HCT116 (cell line): ENCODE measurements around the gene CTAGE9. TPM values are rescaled to one million over a fixed set of nuclear protein-coding genes. Genes with fewer than 3 reads are reported as not detected.

ENCODE experiments used
- ATAC-seq: fragments of 200-7000 bp; cut with Tn5 transposase; 2 replicates; pipeline ENCODE4 v1.9.1; 2020; ENCODE audit warnings: mild to moderate bottlenecking, moderate library complexity
- BruUV-seq: library from RNA; stranded (reverse); fragments of 400-500 nt; replicated peaks from 2 replicates; lab custom pipeline; 2021; lab: Mats Ljungman, UMichigan
- CTCF ChIA-PET: fragments of 300-600 bp; sonication (Branson Sonifier 250); formaldehyde crosslinking; loops from one replicate; lab custom pipeline; 2021; ENCODE audit warnings: antibody characterized with exemption; lab: Charles Lee
- POLR2A ChIA-PET: fragments of 300-600, 350-600 bp; sonication (Branson Sonifier 250); formaldehyde crosslinking; loops from one replicate; lab custom pipeline; 2021; ENCODE audit warnings: antibody characterized with exemption; lab: Charles Lee
- RAD21 ChIA-PET, 2 experiments: fragments of 300-600 bp; sonication (Branson Sonifier 250); formaldehyde crosslinking; loops; one replicate each; lab custom pipeline; 2023; ENCODE audit warnings: low total read pairs in 2 of 2; ENCODE audit not compliant: uncharacterized antibody in 2 of 2, unreplicated experiment in 2 of 2, low non-redundant PET in 1 of 2; lab: Charles Lee
- DNase-seq: peaks from one replicate; pipeline ENCODE4 v3.0.0-alpha.2; 2010; ENCODE audit warnings: low read depth, low spot score
- H2AFZ ChIP-seq: fragments of 200-600 bp; shearing (Covaris generic), sonication (generic); 2 replicates; pipeline ENCODE4 v1.6.1; 2017; ENCODE audit warnings: low read depth, mixed run types, mixed read lengths, antibody characterized with exemption, low read length; ENCODE audit not compliant: poor library complexity, severe bottlenecking
- H3K27ac ChIP-seq: 2 replicates; pipeline ENCODE4 v1.5.1; 2012; ENCODE audit warnings: low read depth, low read length
- H3K27me3 ChIP-seq: fragments of 200-600 bp; sonication (generic); 2 replicates; pipeline ENCODE4 v1.6.1; 2016; ENCODE audit warnings: mixed run types, low read length, mixed read lengths; ENCODE audit not compliant: insufficient read depth
- H3K36me3 ChIP-seq, 2 experiments: fragments of 200-500 bp in 1 of 2; fragments of 200-600 bp in 1 of 2; sonication (Bioruptor generic) in 1 of 2; sonication (generic) in 1 of 2; 2 replicates each; pipeline versions ENCODE4 v1.5.1 to v1.6.1; 2014 to 2016; ENCODE audit warnings: low read length in 2 of 2, inconsistent platforms in 1 of 2, mixed read lengths in 1 of 2, mixed run types in 1 of 2; ENCODE audit not compliant: insufficient read depth in 2 of 2, control insufficient read depth in 1 of 2
- H3K4me1 ChIP-seq, 2 experiments: fragments of 200-600 bp in 1 of 2; sonication (generic) in 1 of 2; 2 replicates each; pipeline versions ENCODE4 v1.5.1 to v1.6.1; 2012 to 2017; ENCODE audit warnings: low read length in 2 of 2, inconsistent platforms in 1 of 2, mild to moderate bottlenecking in 1 of 2, mixed read lengths in 1 of 2, mixed run types in 1 of 2, moderate library complexity in 1 of 2; ENCODE audit not compliant: insufficient read depth in 2 of 2, control insufficient read depth in 1 of 2
- H3K4me2 ChIP-seq: fragments of 200-600 bp; sonication (generic); 2 replicates; pipeline ENCODE4 v1.6.1; 2017; ENCODE audit warnings: mixed run types, low read length, mixed read lengths
- H3K4me3 ChIP-seq, 2 experiments: fragments of 200-600 bp in 1 of 2; sonication (generic) in 1 of 2; replicated peaks in 1 of 2; 2 replicates each; pipeline ENCODE4 v1.5.1; 2011 to 2016; ENCODE audit warnings: low read length in 2 of 2, control low read depth in 1 of 2, low read depth in 1 of 2, mild to moderate bottlenecking in 1 of 2, mixed read lengths in 1 of 2, mixed run types in 1 of 2
- H3K79me2 ChIP-seq: fragments of 200-600 bp; sonication (generic); 2 replicates; pipeline ENCODE4 v1.6.1; 2017; ENCODE audit warnings: mild to moderate bottlenecking, mixed run types, low read length, moderate library complexity, mixed read lengths; ENCODE audit not compliant: insufficient read depth
- H3K9ac ChIP-seq: fragments of 200-600 bp; sonication (generic); 2 replicates; pipeline ENCODE4 v1.6.1; 2016; ENCODE audit warnings: low read length, mixed read lengths
- H3K9me2 ChIP-seq: fragments of 200-600 bp; sonication (generic), shearing (Covaris generic); 2 replicates; pipeline ENCODE4 v1.6.1; 2017; ENCODE audit warnings: mixed run types, mild to moderate bottlenecking, moderate library complexity; ENCODE audit not compliant: insufficient read depth
- H3K9me3 ChIP-seq, 2 experiments: fragments of 200-500 bp in 1 of 2; fragments of 200-600 bp in 1 of 2; sonication (Bioruptor generic) in 1 of 2; sonication (generic) in 1 of 2; 2 replicates each; pipeline ENCODE4 v1.6.1; 2014 to 2017; ENCODE audit warnings: low read length in 2 of 2, mixed read lengths in 2 of 2, inconsistent platforms in 1 of 2, low read depth in 1 of 2, mild to moderate bottlenecking in 1 of 2, mixed run types in 1 of 2, moderate library complexity in 1 of 2; ENCODE audit not compliant: control insufficient read depth in 1 of 2, insufficient read depth in 1 of 2
- H4K20me1 ChIP-seq: fragments of 200-600 bp; sonication (generic), shearing (Covaris generic); 2 replicates; pipeline ENCODE4 v1.6.1; 2017; ENCODE audit warnings: mixed run types, mild to moderate bottlenecking, moderate library complexity; ENCODE audit not compliant: insufficient read depth
- CBX3 ChIP-seq: IDR thresholded peaks from 2 replicates; pipeline ENCODE4 v1.6.1; 2012; ENCODE audit warnings: low read depth
- CTCF ChIP-seq, 3 experiments: fragments of 200-600 bp in 1 of 3; sonication (generic) in 1 of 3; IDR thresholded peaks in 2 of 3; conservative IDR thresholded peaks in 1 of 3; 2 replicates each; pipeline ENCODE4 v1.5.1; 2012 to 2017; ENCODE audit warnings: low read depth in 2 of 3, low read length in 2 of 3, antibody characterized with exemption in 1 of 3, borderline replicate concordance in 1 of 3, control low read depth in 1 of 3, mild to moderate bottlenecking in 1 of 3, mixed read lengths in 1 of 3, mixed run types in 1 of 3, moderate library complexity in 1 of 3; ENCODE audit not compliant: insufficient read depth in 1 of 3
- EZH2 ChIP-seq: fragments of 200-600 bp; sonication (generic); IDR thresholded peaks from 2 replicates; pipeline ENCODE4 v1.6.1; 2017; ENCODE audit warnings: antibody characterized with exemption, mixed run types
- FOSL1 ChIP-seq: IDR thresholded peaks from 2 replicates; pipeline ENCODE4 v1.6.1; 2012; ENCODE audit warnings: low read depth
- JUND ChIP-seq: IDR thresholded peaks from 2 replicates; pipeline ENCODE4 v1.6.1; 2012
- MAX ChIP-seq: IDR thresholded peaks from 2 replicates; pipeline ENCODE4 v1.6.1; 2012
- POLR2A ChIP-seq: IDR thresholded peaks from 2 replicates; pipeline ENCODE4 v1.7.0; 2011; ENCODE audit warnings: borderline replicate concordance; ENCODE audit not compliant: insufficient read depth, insufficient read length; ENCODE audit errors: extremely low read depth
- RAD21 ChIP-seq: IDR thresholded peaks from 2 replicates; pipeline ENCODE4 v1.6.1; 2012; ENCODE audit warnings: low read depth, mild to moderate bottlenecking
- REST ChIP-seq: IDR thresholded peaks from 2 replicates; pipeline ENCODE4 v1.6.1; 2012; ENCODE audit warnings: low read depth
- ZBTB33 ChIP-seq: IDR thresholded peaks from 2 replicates; pipeline ENCODE4 v1.6.1; 2011; ENCODE audit warnings: mild to moderate bottlenecking, low read length, moderate library complexity; ENCODE audit not compliant: insufficient replicate concordance; ENCODE audit errors: extremely low read depth
- ZFX ChIP-seq: fragments of 450-650 bp; IDR thresholded peaks from 2 replicates; pipeline ENCODE4 v1.6.1; 2017
- intact Hi-C: fragments of 100-400 bp; cut with micrococcal nuclease; formaldehyde crosslinking; loops from 2 replicates; pipeline ENCODE4 v1.10.0; 2022
- total RNA-seq: library from RNA; stranded (reverse); gene quantifications from one replicate; pipeline ENCODE4 v1.2.1, GENCODE V29; 2021; ENCODE audit not compliant: unreplicated experiment

Gene CTAGE9
- total RNA-seq, 1 experiment from 2014 or later, result not detected

GRCh38 chr6:131721161-131721560 lies 10.3 kb upstream of the CTAGE9 start:
- ChIA-PET POLR2A (no interaction called here), CTCF (no interaction called here), RAD21 (no interaction called here)
- no peak overlapping the region for H3K27ac ChIP-seq
- no peaks in the 10 kb centered on the region for H3K4me1 ChIP-seq
- intact Hi-C loops, result no loop called here
- TF ChIP-seq JUND, result no peak
- TF ChIP-seq FOSL1, result no peak
- no peak for TF ChIP-seq RAD21
- no peak for TF ChIP-seq CBX3
- no peak for TF ChIP-seq EZH2
- no peak for TF ChIP-seq POLR2A
- TF ChIP-seq, all 23 proteins: peak for 0
- H3K36me3 ChIP-seq, result no peaks in the 10 kb centered on the region
- H4K20me1 ChIP-seq, result no peaks in the 10 kb centered on the region
- DNase-seq, result no peak
- no TSS peak for BruUV-seq
- no peak overlapping the region for H3K4me3 ChIP-seq
- no peak overlapping the region for H2AFZ ChIP-seq
- H3K79me2 ChIP-seq, result no peaks in the 10 kb centered on the region
- H3K9ac ChIP-seq, result no peak overlapping the region
- H3K9me3 ChIP-seq, result no peaks in the 10 kb centered on the region
- no peak for ATAC-seq
- H3K4me2 ChIP-seq, result no peak overlapping the region
- H3K9me2 ChIP-seq, result no peaks in the 10 kb centered on the region
- no peaks in the 10 kb centered on the region for H3K27me3 ChIP-seq

- POLR2A ChIA-PET, result interaction anchor here (0.8 kb wide), 1 partner anchor 11 kb away, joined by 3 read pairs; no protein-coding TSS in a partner anchor
- Histone ChIP-seq H3K9me3 (no peaks in the 10 kb centered on the region), H2AFZ (no peak overlapping the region), H3K36me3 (no peaks in the 10 kb centered on the region), H3K9ac (no peak overlapping the region), H3K4me2 (no peak overlapping the region), H3K27ac (no peak overlapping the region), H3K9me2 (no peaks in the 10 kb centered on the region), H3K4me1 (no peaks in the 10 kb centered on the region), H3K79me2 (no peaks in the 10 kb centered on the region), H3K27me3 (no peaks in the 10 kb centered on the region), H3K4me3 (no peak overlapping the region), H4K20me1 (no peaks in the 10 kb centered on the region)
- BruUV-seq, result no TSS peak
- RAD21 ChIA-PET, result no interaction called here
- intact Hi-C loops, result no loop called here
- DNase-seq (no peak), ATAC-seq (no peak)
- CTCF ChIA-PET, result no interaction called here
- TF ChIP-seq RAD21 (no peak), FOSL1 (no peak), CBX3 (no peak), ZFX (no peak), CTCF (IDR thresholded peaks at IDR 0.05 in 2 of 3, conservative IDR thresholded peaks at IDR 0.05 in 1 of 3; ENCODE audit: borderline replicate concordance in 1 of 3, insufficient read depth in 1 of 3, low read depth in 2 of 3, low read length in 2 of 3) (no peak), EZH2 (no peak), ZBTB33 (no peak), MAX (no peak), REST (no peak)
These were observed 7.2 kb upstream of the CTAGE9 start for GRCh38 chr6:131717836-131718542.
